ENCODE results near the gene ANXA11. TPM values are rescaled to one million over a fixed set of nuclear protein-coding genes. Genes with fewer than 3 reads are reported as not detected.
"Not testable (repeated sequence)": the region's sequence is repeated elsewhere in the genome, so short reads cannot be mapped to it uniquely, and the experiment has no call there.

Gene ANXA11
- total RNA-seq, 1 donor from 2014 or later: 2.3 TPM

- not testable (repeated sequence) for DNase-seq
Observed at GRCh38 chr10:80145406-80146308, 59.7 kb downstream of the ANXA11 start.

GRCh38 chr10:80144696-80145131 is 60.6 kb downstream of the ANXA11 start:
- DNase-seq: no peak

- DNase-seq: no peak
Observed at GRCh38 chr10:80144067-80144695, 61.2 kb downstream of the ANXA11 start.

GRCh38 chr10:80141696-80142460 is 63.5 kb downstream of the ANXA11 start:
- no peak for DNase-seq

GRCh38 chr10:80140251-80140650 is 65.1 kb downstream of the ANXA11 start:
- DNase-seq: no peak

GRCh38 chr10:80139265-80139664 is 66.1 kb downstream of the ANXA11 start:
- no peak for DNase-seq

- no peak for DNase-seq
Observed at GRCh38 chr10:80137920-80138319, 67.4 kb downstream of the ANXA11 start.

- no peak for DNase-seq
Observed at GRCh38 chr10:80137031-80137862, 68.1 kb downstream of the ANXA11 start.

GRCh38 chr10:80136134-80136571 is 69.2 kb downstream of the ANXA11 start:
- no peak for DNase-seq

- not testable (repeated sequence) for DNase-seq
Observed at GRCh38 chr10:80133687-80134086, 71.7 kb downstream of the ANXA11 start.

- DNase-seq: no peak
Observed at GRCh38 chr10:80133206-80133605, 72.1 kb downstream of the ANXA11 start.

- no peak for DNase-seq
Observed at GRCh38 chr10:80132299-80133139, 72.8 kb downstream of the ANXA11 start, which contains the start of gene PLAC9. PLAC9 (plus strand) TSS chr10:80132730; CDS start chr10:80132763, 33 bp downstream.

- no peak for DNase-seq
Observed at GRCh38 chr10:80131499-80131901, 73.8 kb downstream of the ANXA11 start.

- no peak for DNase-seq
Observed at GRCh38 chr10:80126876-80127275, 78.5 kb downstream of the ANXA11 start.

GRCh38 chr10:80122746-80123145 is 82.6 kb downstream of the ANXA11 start:
- DNase-seq: no peak

GRCh38 chr10:80122110-80122710 is 83.1 kb downstream of the ANXA11 start:
- no peak for DNase-seq

GRCh38 chr10:80118669-80119068 is 86.7 kb downstream of the ANXA11 start:
- DNase-seq: no peak

- DNase-seq: no peak
Observed at GRCh38 chr10:80110986-80111385, 94.4 kb downstream of the ANXA11 start.

GRCh38 chr10:80108576-80109239 is 96.6 kb downstream of the ANXA11 start:
- no peak for DNase-seq
